ENCODE data around the gene WWOX.

DNA sequence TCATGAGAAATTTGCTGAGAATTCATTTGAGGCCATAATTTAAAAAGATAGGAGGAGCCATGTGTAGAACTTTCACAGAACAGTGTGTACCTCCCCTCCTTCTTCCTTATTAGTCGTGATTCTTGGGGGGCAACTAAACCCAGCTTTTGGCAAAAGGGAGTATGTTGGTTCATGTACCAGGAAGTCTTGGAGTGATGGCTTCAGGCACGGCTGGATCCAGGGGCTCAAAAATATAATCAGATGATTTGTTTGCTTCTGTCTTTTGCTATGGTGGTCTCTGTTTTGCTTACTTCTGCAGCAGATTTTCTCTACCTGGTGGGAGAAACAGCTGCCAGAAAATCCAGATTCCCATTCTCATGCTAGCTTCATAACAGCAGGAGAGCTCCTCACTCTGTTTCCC, 871.2 kb downstream of the WWOX start:
- TF ChIP-seq, protein P1, sequence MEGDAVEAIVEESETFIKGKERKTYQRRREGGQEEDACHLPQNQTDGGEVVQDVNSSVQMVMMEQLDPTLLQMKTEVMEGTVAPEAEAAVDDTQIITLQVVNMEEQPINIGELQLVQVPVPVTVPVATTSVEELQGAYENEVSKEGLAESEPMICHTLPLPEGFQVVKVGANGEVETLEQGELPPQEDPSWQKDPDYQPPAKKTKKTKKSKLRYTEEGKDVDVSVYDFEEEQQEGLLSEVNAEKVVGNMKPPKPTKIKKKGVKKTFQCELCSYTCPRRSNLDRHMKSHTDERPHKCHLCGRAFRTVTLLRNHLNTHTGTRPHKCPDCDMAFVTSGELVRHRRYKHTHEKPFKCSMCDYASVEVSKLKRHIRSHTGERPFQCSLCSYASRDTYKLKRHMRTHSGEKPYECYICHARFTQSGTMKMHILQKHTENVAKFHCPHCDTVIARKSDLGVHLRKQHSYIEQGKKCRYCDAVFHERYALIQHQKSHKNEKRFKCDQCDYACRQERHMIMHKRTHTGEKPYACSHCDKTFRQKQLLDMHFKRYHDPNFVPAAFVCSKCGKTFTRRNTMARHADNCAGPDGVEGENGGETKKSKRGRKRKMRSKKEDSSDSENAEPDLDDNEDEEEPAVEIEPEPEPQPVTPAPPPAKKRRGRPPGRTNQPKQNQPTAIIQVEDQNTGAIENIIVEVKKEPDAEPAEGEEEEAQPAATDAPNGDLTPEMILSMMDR (IDR thresholded peaks at IDR 0.05; ENCODE audit: poor library complexity, severe bottlenecking) = no peak
- TF ChIP-seq POLR2AphosphoS5 (IDR thresholded peaks at IDR 0.05) (no peak), RAD21 (conservative IDR thresholded peaks at IDR 0.05) (no peak), EP300 (conservative IDR thresholded peaks at IDR 0.05; ENCODE audit: poor library complexity, severe bottlenecking) (no peak)

Data from neural cell (in vitro differentiated cells).